Transverse colon (tissue), 4 donors: Measurements from ENCODE around the gene LARP4B. TPM values are rescaled to one million over a fixed set of nuclear protein-coding genes. Genes with fewer than 3 reads are reported as not detected.

Source experiments
- DNase-seq: peaks from one replicate; pipeline ENCODE4 v3.0.0-alpha.2; 2019
- H3K27ac ChIP-seq, 4 donors: fragments of 200-600 bp; sonication (generic); 2 replicates each; pipeline ENCODE4 v1.5.1; 2016 to 2018; ENCODE audit warnings: inconsistent platforms in 4 of 4
- H3K27me3 ChIP-seq: fragments of 200-600 bp; sonication (generic); 2 replicates; pipeline ENCODE4 v1.5.1; 2017; ENCODE audit warnings: inconsistent platforms
- H3K36me3 ChIP-seq, 4 donors: fragments of 200-600 bp; sonication (generic); 2 replicates each; pipeline ENCODE4 v1.5.1; 2017 to 2019; ENCODE audit warnings: inconsistent platforms in 4 of 4
- H3K4me1 ChIP-seq, 4 donors: fragments of 200-600 bp; sonication (generic); 2 replicates each; pipeline ENCODE4 v1.5.1; 2017 to 2020; ENCODE audit warnings: inconsistent platforms in 4 of 4
- H3K4me3 ChIP-seq, 4 donors: fragments of 200-600 bp; sonication (generic); 1 replicate in 1 of 4; 2 replicates in 3 of 4; pipeline versions ENCODE4 v1.5.1 to v1.6.1; 2017 to 2019; ENCODE audit warnings: inconsistent platforms in 4 of 4
- H3K9me3 ChIP-seq, 2 donors: fragments of 200-600 bp; sonication (generic); 2 replicates each; pipeline ENCODE4 v1.5.1; 2017 to 2019; ENCODE audit warnings: inconsistent platforms in 2 of 2
- EP300 ChIP-seq: sonication (generic); formaldehyde crosslinking; IDR thresholded peaks from one replicate; pipeline ENCODE4 v1.6.1; 2017; ENCODE audit warnings: antibody characterized with exemption, low read depth
- POLR2A ChIP-seq: fragments of 450-650 bp; IDR thresholded peaks from one replicate; pipeline ENCODE4 v1.6.1; 2016; ENCODE audit warnings: antibody characterized with exemption, mild to moderate bottlenecking, moderate library complexity
- POLR2AphosphoS5 ChIP-seq, 3 donors: sonication (generic); formaldehyde crosslinking; IDR thresholded peaks; one replicate each; pipeline ENCODE4 v1.6.1; 2016; ENCODE audit warnings: antibody characterized with exemption in 3 of 3
- WGBS, 2 donors: methylation state at CpG; one replicate each; pipeline ENCODE4 v1.1.5; 2018; ENCODE audit warnings: low coverage in 1 of 2; 5-methylcytosine and 5-hydroxymethylcytosine counted together
- in situ Hi-C, 4 donors: fragments of 200-750 bp; cut with MboI; loops; one replicate each; pipeline versions ENCODE4 v1.15.0 to v1.15.1; 2017; ENCODE audit warnings: low sequenced_read_pairs in 3 of 4, low pct_ligation_motif_present in 1 of 4, low pct_unique_long_range_greater_than_20kb in 1 of 4
- intact Hi-C: fragments of 100-400 bp; cut with DNase I; formaldehyde crosslinking; loops from one replicate; pipeline ENCODE4 v1.15.1; 2023; ENCODE audit warnings: low total_unique reads
- total RNA-seq, 4 donors: library from RNA; depleted of rRNA; stranded (reverse); fragments of >200 nt; gene quantifications; one replicate each; pipeline ENCODE4 v1.1.0, GENCODE V29; 2016
- TF ChIP-seq, protein P1 (sequence below), 5 experiments: fragments of 200-600 bp in 3 of 5; fragments of 450-650 bp in 2 of 5; sonication (generic) in 3 of 5; IDR thresholded peaks; 1 replicate in 2 of 5; 2 replicates in 3 of 5; pipeline ENCODE4 v1.5.1; 2016 to 2017; ENCODE audit warnings: antibody characterized with exemption in 5 of 5, inconsistent platforms in 3 of 5, mild to moderate bottlenecking in 2 of 5, moderate library complexity in 1 of 5

LARP4B gene
- total RNA-seq, 4 donors from 2014 or later, result 89.2 to 148 (median 96.4) TPM

DNA sequence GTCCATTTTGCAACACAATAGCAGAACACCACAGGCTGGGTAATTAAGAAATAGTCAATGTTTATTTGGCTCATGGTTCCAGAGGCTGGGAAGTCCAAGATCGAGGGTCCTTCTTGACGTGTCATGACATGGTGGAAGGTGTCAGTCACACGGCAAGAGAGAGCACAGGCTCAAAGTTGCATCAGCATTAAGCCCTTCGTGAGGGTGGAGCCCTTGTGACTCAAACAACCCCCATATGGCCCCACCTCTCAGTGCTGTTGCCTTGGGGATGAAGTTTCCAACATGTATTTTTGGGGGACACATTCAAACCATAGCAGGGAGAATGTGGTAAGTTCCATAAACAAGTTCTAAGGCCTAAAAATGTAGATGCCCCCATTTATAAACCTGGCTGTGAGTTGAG, 32.1 kb upstream of the LARP4B start:
- Histone ChIP-seq H3K27me3 (no peaks in the 10 kb centered on the region), H3K4me3 (no peak overlapping the region), H3K9me3 (no peaks in the 10 kb centered on the region), H3K36me3 (no peaks in the 10 kb centered on the region), H3K4me1 (no peaks in the 10 kb centered on the region), H3K27ac (no peak overlapping the region)
- in situ Hi-C loops (no loop called here), intact Hi-C loops (no loop called here)
- WGBS, 2 donors, result 90% methylated on average over 4 of the region's 4 CpGs; no CpG with 5 or more reads in 1 of the 2 donors
- DNase-seq, result no peak
- TF ChIP-seq POLR2AphosphoS5 (IDR thresholded peaks at IDR 0.05) (no peak), POLR2A (no peak), EP300 (no peak)
- TF ChIP-seq, protein P1, sequence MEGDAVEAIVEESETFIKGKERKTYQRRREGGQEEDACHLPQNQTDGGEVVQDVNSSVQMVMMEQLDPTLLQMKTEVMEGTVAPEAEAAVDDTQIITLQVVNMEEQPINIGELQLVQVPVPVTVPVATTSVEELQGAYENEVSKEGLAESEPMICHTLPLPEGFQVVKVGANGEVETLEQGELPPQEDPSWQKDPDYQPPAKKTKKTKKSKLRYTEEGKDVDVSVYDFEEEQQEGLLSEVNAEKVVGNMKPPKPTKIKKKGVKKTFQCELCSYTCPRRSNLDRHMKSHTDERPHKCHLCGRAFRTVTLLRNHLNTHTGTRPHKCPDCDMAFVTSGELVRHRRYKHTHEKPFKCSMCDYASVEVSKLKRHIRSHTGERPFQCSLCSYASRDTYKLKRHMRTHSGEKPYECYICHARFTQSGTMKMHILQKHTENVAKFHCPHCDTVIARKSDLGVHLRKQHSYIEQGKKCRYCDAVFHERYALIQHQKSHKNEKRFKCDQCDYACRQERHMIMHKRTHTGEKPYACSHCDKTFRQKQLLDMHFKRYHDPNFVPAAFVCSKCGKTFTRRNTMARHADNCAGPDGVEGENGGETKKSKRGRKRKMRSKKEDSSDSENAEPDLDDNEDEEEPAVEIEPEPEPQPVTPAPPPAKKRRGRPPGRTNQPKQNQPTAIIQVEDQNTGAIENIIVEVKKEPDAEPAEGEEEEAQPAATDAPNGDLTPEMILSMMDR (IDR thresholded peaks at IDR 0.05), result no peak

DNA sequence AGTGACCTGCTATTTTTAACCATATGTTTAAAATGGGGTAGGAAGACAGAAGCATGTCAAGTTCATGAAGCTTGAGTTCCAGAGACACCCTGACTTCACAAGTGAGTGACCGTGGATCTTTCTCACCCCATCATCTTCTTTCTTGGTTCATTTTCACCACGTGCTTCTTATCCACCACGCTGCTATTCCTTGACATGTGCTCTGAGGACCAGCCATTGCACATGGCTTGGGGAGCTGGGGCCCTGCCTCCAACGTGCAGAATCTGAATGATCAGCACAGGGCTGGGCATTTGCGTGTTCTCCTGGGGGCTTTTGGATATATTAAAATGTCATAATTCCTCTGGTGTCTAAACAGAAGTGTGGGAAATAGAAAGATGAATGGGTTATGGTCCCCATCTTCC, 31.7 kb upstream of the LARP4B start:
- no peak overlapping the region for H3K4me3 ChIP-seq
- intact Hi-C loops (no loop called here), in situ Hi-C loops (no loop called here)
- TF ChIP-seq EP300, result no peak
- TF ChIP-seq POLR2A, result no peak
- TF ChIP-seq, protein P1 (IDR thresholded peaks at IDR 0.05), result no peak
- no peak for TF ChIP-seq POLR2AphosphoS5 (IDR thresholded peaks at IDR 0.05)
- no peaks in the 10 kb centered on the region for H3K36me3 ChIP-seq
- 85 to 100% methylated on average over 3 to 5 of the region's 5 CpGs for WGBS, 2 donors
- H3K4me1 ChIP-seq, result no peaks in the 10 kb centered on the region
- no peaks in the 10 kb centered on the region for H3K27me3 ChIP-seq
- DNase-seq, result no peak
- no peaks in the 10 kb centered on the region for H3K9me3 ChIP-seq
- H3K27ac ChIP-seq, result no peak overlapping the region

DNA sequence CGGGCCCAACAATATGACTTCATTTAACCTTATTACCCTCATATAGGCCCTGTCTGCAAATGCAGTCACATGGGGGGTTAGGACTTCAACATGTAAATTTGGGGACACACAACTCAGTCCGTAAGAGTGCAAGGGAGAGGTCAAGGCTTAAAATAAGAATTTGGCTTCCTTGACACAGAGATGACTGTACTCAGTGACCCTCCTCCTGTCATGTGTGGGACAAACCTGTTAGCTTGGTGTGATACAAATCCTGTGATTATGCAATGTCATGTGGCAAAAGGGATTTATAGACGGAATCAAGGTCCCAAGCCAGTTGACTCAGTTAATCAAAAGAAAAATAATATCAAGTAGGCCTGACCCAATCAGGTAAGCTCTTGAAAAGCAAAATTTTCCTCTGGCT, 30.8 kb upstream of the LARP4B start:
- Histone ChIP-seq H3K4me1 (no peaks in the 10 kb centered on the region), H3K4me3 (no peak overlapping the region), H3K36me3 (no peaks in the 10 kb centered on the region), H3K27ac (no peak overlapping the region), H3K27me3 (no peaks in the 10 kb centered on the region), H3K9me3 (no peaks in the 10 kb centered on the region)
- no peak for DNase-seq
- TF ChIP-seq POLR2A (no peak), EP300 (no peak)
- TF ChIP-seq, protein P1 (IDR thresholded peaks at IDR 0.05), result no peak
- 89 to 100% methylated on average over 1 to 3 of the region's 3 CpGs for WGBS, 2 donors
- in situ Hi-C loops (no loop called here), intact Hi-C loops (no loop called here)

DNA sequence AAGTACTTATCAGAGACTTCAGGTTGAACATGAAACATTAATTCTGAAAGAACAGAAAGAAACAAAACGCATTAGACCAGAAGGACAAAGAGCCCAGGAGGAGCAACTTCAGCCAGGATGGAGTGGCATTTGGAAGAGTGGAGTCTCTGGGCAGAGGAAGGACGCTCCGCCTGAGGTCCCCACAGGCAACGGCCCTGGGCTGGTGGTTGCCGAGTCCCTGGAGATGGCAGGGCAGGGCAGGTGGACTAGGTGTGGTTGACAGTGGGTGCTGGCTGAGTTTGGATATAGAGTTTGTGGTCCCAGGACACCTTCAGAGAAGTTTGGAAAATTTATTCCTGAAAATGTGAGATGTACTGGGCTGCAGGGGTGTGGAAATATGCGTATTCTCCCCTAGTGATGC, 27.4 kb upstream of the LARP4B start:
- Histone ChIP-seq H3K4me3 (no peak overlapping the region), H3K9me3 (no peaks in the 10 kb centered on the region), H3K27ac (no peak overlapping the region), H3K27me3 (no peaks in the 10 kb centered on the region), H3K36me3 (no peaks in the 10 kb centered on the region), H3K4me1 (no peaks in the 10 kb centered on the region)
- intact Hi-C loops, result no loop called here
- 87 to 94% methylated on average over 3 to 6 of the region's 6 CpGs for WGBS, 2 donors
- no peak for DNase-seq
- in situ Hi-C loops, result no loop called here
- TF ChIP-seq, protein P1 (IDR thresholded peaks at IDR 0.05), result no peak
- TF ChIP-seq POLR2AphosphoS5 (IDR thresholded peaks at IDR 0.05), result no peak
- TF ChIP-seq POLR2A, result no peak
- no peak for TF ChIP-seq EP300
